Natural killer cell treated with Interleukin-12 subunit alpha and Interleukin-12 subunit beta and Interleukin-15 and Interleukin-18, amount 100 ng/mL, for 72 hours (primary cell): ENCODE measurements around the gene FAM83C. TPM values are rescaled to one million over a fixed set of nuclear protein-coding genes. Genes with fewer than 3 reads are reported as not detected.
"Not testable (repeated sequence)": the region's sequence is repeated elsewhere in the genome, so short reads cannot be mapped to it uniquely, and the experiment has no call there.

Experiments
- ATAC-seq, 2 donors: fragments of 150-1000 bp; cut with Tn5 transposase in 1 of 2; sonication (Bioruptor Pico), chemical (Tn5 transposase) in 1 of 2; 2 replicates each; pipeline ENCODE4 v1.10.0; 2021
- DNase-seq: peaks from one replicate; pipeline ENCODE4 v3.0.0; 2022; ENCODE audit warnings: low spot score
- H3K27ac Mint-ChIP-seq, 2 donors: 1 replicate in 1 of 2; 2 replicates in 1 of 2; pipeline ENCODE4 v1.8.0; 2022; ENCODE audit warnings: mixed read lengths in 2 of 2, mild to moderate bottlenecking in 1 of 2, moderate library complexity in 1 of 2
- H3K27me3 Mint-ChIP-seq, 2 donors: 1 replicate in 1 of 2; 2 replicates in 1 of 2; pipeline ENCODE4 v1.8.0; 2022; ENCODE audit warnings: mixed read lengths in 2 of 2
- H3K36me3 Mint-ChIP-seq: one replicate; pipeline ENCODE4 v1.8.0; 2022; ENCODE audit warnings: mixed read lengths
- H3K4me1 Mint-ChIP-seq, 2 donors: 1 replicate in 1 of 2; 2 replicates in 1 of 2; pipeline ENCODE4 v1.8.0; 2022; ENCODE audit warnings: low read depth in 2 of 2, mixed read lengths in 2 of 2, mild to moderate bottlenecking in 1 of 2
- H3K4me3 Mint-ChIP-seq: one replicate; pipeline ENCODE4 v1.8.0; 2022; ENCODE audit warnings: mixed read lengths
- H3K9me3 Mint-ChIP-seq: 2 replicates; pipeline ENCODE4 v1.8.0; 2022; ENCODE audit warnings: mixed read lengths
- total RNA-seq, 2 donors: library from RNA; stranded (reverse); gene quantifications; one replicate each; pipeline ENCODE4 v1.2.3, GENCODE V29; 2022

FAM83C gene
- total RNA-seq, 2 donors from 2014 or later = 0.10 TPM; not detected in 1

GRCh38 chr20:35326740-35327073 lies 34.5 kb upstream of the FAM83C start:
- no peak for DNase-seq
- H3K36me3 Mint-ChIP-seq = no peaks in the 10 kb centered on the region
- ATAC-seq = no peak
- H3K9me3 Mint-ChIP-seq = no peaks in the 10 kb centered on the region
- H3K4me3 Mint-ChIP-seq = no peak overlapping the region
- no peak overlapping the region for H3K27ac Mint-ChIP-seq
- H3K4me1 Mint-ChIP-seq = peaks cover 3 to 9% of the 10 kb centered on the region in 2 donors
- no peaks in the 10 kb centered on the region for H3K27me3 Mint-ChIP-seq

DNA sequence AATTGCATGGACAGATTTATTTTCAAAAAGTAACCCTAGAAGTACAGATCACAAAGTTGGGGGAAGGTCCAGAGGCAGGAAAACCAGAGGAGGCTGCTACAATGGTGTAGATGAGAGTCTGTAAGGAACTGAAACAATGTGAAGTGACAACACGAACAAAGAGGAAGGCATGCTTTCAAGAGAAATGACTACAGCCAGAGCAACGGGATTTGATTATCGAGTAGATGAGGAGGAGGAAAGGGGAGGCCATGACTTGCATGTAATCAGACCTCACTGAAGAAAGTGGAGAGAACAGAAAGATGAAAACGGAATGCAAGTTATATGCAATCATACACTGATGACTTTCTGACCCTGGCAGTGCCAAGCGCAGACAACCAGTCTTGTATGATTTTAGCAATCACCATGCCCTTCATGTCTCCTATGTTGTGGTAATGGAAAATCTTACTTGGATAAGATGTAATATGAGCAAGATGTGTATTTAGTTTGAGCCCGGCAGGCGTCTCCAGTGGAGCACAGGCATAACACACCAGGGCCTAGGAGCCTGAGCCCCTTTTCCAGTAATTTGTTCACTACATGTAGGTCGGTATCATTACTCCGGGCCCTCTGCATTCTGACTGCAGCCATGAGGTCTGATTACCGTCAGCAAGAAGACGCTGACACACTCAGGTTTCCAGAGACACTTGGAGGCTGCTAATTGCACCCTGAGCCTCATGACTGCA lies 34.0 kb upstream of the FAM83C start:
- Mint-ChIP-seq H3K9me3 (no peaks in the 10 kb centered on the region), H3K27me3 (no peaks in the 10 kb centered on the region), H3K4me3 (no peak overlapping the region), H3K4me1 (peaks cover 0 to 9% of the 10 kb centered on the region in 2 donors), H3K36me3 (no peaks in the 10 kb centered on the region), H3K27ac (no peak overlapping the region)
- DNase-seq = no peak
- ATAC-seq = no peak

- Mint-ChIP-seq H3K27ac (no peak overlapping the region), H3K4me1 (peaks cover 0 to 9% of the 10 kb centered on the region in 2 donors), H3K27me3 (no peaks in the 10 kb centered on the region), H3K4me3 (no peak overlapping the region), H3K9me3 (no peaks in the 10 kb centered on the region), H3K36me3 (no peaks in the 10 kb centered on the region)
- DNase-seq = no peak
- ATAC-seq = no peak
Observed at GRCh38 chr20:35325401-35325800, 33.2 kb upstream of the FAM83C start.

GRCh38 chr20:35320396-35321126 lies 28.3 kb upstream of the FAM83C start:
- Mint-ChIP-seq H3K36me3 (no peaks in the 10 kb centered on the region), H3K4me1 (peaks cover 11 to 22% of the 10 kb centered on the region in 2 donors), H3K4me3 (no peak overlapping the region), H3K9me3 (no peaks in the 10 kb centered on the region), H3K27me3 (no peaks in the 10 kb centered on the region), H3K27ac (no peak overlapping the region)
- ATAC-seq = no peak
- DNase-seq = no peak

GRCh38 chr20:35319871-35320197 lies 27.6 kb upstream of the FAM83C start:
- Mint-ChIP-seq H3K4me1 (peaks cover 18 to 29% of the 10 kb centered on the region in 2 donors), H3K4me3 (no peak overlapping the region), H3K27me3 (no peaks in the 10 kb centered on the region), H3K9me3 (no peaks in the 10 kb centered on the region), H3K36me3 (no peaks in the 10 kb centered on the region), H3K27ac (no peak overlapping the region)
- ATAC-seq (no peak), DNase-seq (no peak)

GRCh38 chr20:35319192-35319870 lies 27.1 kb upstream of the FAM83C start:
- Mint-ChIP-seq H3K4me1 (peaks cover 23 to 34% of the 10 kb centered on the region in 2 donors), H3K27ac (no peak overlapping the region), H3K4me3 (no peak overlapping the region)

DNA sequence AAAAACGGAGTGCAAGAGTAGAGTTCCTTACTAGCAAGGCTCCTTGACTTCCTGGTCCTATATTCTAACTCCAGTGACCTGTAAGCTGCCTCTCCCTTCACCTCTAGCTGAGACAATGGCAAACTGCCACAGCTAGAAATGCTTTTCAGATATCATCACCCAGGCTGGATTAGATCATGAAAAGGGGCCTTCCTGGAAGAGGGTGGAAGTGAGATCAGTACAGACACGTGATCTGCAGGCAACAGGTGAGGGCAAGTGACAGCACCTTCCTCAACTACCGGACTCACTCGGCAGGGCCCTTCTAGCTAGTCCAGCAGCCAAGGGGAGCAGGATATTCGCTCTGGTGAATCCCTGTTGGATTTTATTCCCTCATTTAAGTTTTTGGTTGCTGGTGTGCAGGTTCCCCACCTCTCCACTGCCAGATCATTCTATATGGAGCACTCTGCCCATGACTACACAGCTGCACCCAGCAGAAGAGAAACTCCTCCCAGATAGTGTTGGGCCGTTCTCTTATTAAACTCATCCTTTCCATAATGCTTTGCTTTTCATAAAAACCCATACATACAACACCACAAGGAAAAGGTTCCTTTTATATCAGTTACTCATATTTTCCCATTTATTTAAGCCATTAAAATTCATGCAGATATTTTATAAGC lies 26.4 kb upstream of the FAM83C start:
- Mint-ChIP-seq H3K4me3 (no peak overlapping the region), H3K27me3 (no peaks in the 10 kb centered on the region), H3K4me1 (peaks cover 26 to 36% of the 10 kb centered on the region in 2 donors), H3K9me3 (no peaks in the 10 kb centered on the region), H3K36me3 (no peaks in the 10 kb centered on the region), H3K27ac (no peak overlapping the region)
- no peak for DNase-seq
- ATAC-seq = no peak

More at GRCh38 chr20:35319192-35319870, 27.1 kb upstream of the FAM83C start:
- Mint-ChIP-seq H3K27me3 (no peaks in the 10 kb centered on the region), H3K36me3 (no peaks in the 10 kb centered on the region), H3K9me3 (no peaks in the 10 kb centered on the region)
- ATAC-seq (no peak), DNase-seq (no peak)

DNA sequence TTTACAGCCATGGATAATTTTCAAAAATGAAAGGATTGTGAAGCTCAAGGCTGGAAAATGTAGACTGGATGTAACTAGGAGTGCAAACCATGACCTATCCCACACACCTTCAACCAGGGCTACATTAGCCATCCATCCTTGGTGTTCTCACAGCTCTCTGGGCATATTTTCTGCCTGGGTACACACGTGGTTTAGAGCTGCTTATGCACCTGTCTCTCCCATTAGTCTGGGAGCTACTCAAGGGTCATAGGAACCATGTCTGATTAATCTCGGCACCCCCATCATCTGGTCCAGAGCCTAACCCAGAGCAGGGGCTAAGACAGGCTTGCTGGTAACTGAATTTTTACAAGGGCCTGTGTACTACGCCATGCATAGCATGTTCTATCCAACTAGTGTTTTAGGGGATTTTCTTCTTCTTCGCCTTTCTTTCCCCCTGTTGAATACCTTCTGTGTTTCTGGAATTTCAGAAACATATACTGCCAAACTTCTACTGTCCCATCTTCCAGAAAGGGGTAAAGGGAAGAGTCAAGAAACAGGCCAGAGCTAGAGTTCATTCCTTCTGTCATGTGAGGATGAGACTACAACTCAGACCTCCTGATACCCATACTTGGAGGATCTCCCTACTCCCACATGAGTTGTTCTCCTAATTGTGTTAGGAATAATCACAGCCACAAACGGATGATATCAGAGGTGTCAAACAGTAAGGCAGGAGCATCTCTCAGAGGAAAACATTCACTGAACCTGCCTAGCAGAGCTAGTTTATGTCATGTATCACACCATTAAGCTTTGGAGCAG lies 25.4 kb upstream of the FAM83C start:
- Mint-ChIP-seq H3K4me1 (peaks cover 28 to 31% of the 10 kb centered on the region in 2 donors), H3K27me3 (no peaks in the 10 kb centered on the region), H3K27ac (peak overlapping the region; percentile 17 to 34), H3K4me3 (no peak overlapping the region), H3K36me3 (peaks cover 3% of the 10 kb centered on the region), H3K9me3 (no peaks in the 10 kb centered on the region)
- DNase-seq (no peak), ATAC-seq (no peak)

DNA sequence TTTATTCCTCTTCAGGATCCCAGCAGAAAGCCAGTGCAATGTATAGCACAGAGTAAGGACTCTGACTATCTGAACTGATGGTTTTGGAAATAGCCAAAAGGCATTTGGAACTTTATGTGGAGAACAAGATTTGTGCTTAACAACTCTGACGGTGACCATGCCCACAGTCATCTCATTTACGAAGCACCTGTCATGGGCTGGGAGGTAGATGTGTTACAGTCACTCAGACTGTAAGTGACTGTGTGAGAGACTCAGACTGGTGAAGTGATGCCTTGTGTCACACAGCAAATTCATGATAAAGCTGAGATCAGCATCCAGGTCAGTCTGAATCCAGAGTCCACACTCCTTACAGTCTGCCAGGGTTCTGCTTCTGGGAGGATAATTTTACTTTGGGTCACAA lies 23.9 kb upstream of the FAM83C start:
- Mint-ChIP-seq H3K4me1 (peaks cover 34 to 35% of the 10 kb centered on the region in 2 donors), H3K27me3 (no peaks in the 10 kb centered on the region), H3K9me3 (no peaks in the 10 kb centered on the region), H3K27ac (peak overlapping the region; percentile 63 to 92), H3K4me3 (no peak overlapping the region), H3K36me3 (peaks cover 6% of the 10 kb centered on the region)
- peak in 1 of 2 donors; percentile 42 for ATAC-seq
- DNase-seq = no peak

GRCh38 chr20:35315632-35316020 lies 23.4 kb upstream of the FAM83C start:
- H3K4me1 Mint-ChIP-seq = peaks cover 34 to 35% of the 10 kb centered on the region in 2 donors
- not testable (repeated sequence) for H3K27me3 Mint-ChIP-seq

GRCh38 chr20:35314816-35315631 lies 22.8 kb upstream of the FAM83C start:
- peaks cover 6% of the 10 kb centered on the region for H3K36me3 Mint-ChIP-seq
- no peaks in the 10 kb centered on the region for H3K9me3 Mint-ChIP-seq
- H3K27ac Mint-ChIP-seq = peak overlapping the region; percentile 63 to 92
- no peaks in the 10 kb centered on the region for H3K27me3 Mint-ChIP-seq
- peaks cover 34 to 35% of the 10 kb centered on the region in 2 donors for H3K4me1 Mint-ChIP-seq
- H3K4me3 Mint-ChIP-seq = peak overlapping the region; percentile 61
- DNase-seq (no peak), ATAC-seq (peak; percentile 58 to 69)

More at GRCh38 chr20:35315632-35316020, 23.4 kb upstream of the FAM83C start:
- Mint-ChIP-seq H3K4me3 (peak overlapping the region; percentile 61), H3K27ac (peak overlapping the region; percentile 63 to 92)
- not testable (repeated sequence) for H3K36me3 Mint-ChIP-seq, ATAC-seq, DNase-seq, H3K9me3 Mint-ChIP-seq

DNA sequence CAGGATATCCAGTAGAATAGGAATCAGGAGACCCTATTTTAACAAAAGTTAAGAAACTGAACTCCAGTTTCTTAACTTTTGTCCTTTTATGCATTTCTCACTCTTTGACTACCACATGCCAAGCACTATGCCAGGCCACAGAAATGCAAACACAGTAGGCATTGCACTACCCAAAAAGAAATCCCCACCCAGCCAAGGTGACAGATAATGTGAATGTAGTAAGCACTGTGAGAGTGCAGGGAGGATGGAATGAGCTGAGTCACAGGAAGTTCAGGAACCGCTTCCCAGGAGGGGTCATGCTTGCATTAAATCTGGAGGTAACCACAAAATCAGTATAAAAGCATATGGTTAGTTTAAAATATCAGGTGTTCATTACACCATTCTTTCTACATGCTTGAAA lies 20.1 kb upstream of the FAM83C start:
- H3K27ac Mint-ChIP-seq = peak overlapping the region in 1 of 2 donors; percentile 58
- H3K27me3 Mint-ChIP-seq = no peaks in the 10 kb centered on the region
- H3K36me3 Mint-ChIP-seq = peaks cover 6% of the 10 kb centered on the region
- DNase-seq (no peak), ATAC-seq (peak in 1 of 2 donors; percentile 55)
- peak overlapping the region; percentile 61 for H3K4me3 Mint-ChIP-seq
- no peaks in the 10 kb centered on the region for H3K9me3 Mint-ChIP-seq
- peaks cover 29 to 33% of the 10 kb centered on the region in 2 donors for H3K4me1 Mint-ChIP-seq
